HG03064 (cell line): Measurements from ENCODE around the gene VWA3B.
"Not testable (repeated sequence)": the region's sequence is repeated elsewhere in the genome, so short reads cannot be mapped to it uniquely, and the experiment has no call there.

Source experiments
- ATAC-seq: cut with Tn5 transposase; IDR thresholded peaks from one replicate; pipeline ENCODE4 v1.9.1; 2021; ENCODE audit warnings: low read depth; ENCODE audit not compliant: unreplicated experiment

Gene VWA3B

GRCh38 chr2:98086491-98087446 lies at the start of gene VWA3B:
Gene VWA3B, plus strand, starts transcription at chr2:98087167. Its CDS starts 5,926 bp downstream, at chr2:98093093.
- ATAC-seq: peak; percentile 82

GRCh38 chr2:98037206-98037605 lies 49.8 kb upstream of the VWA3B start:
- ATAC-seq: no peak

GRCh38 chr2:98037666-98038336 lies 49.2 kb upstream of the VWA3B start:
- ATAC-seq: no peak

- no peak for ATAC-seq
Measured at GRCh38 chr2:98039085-98039756, 47.7 kb upstream of the VWA3B start.

- no peak for ATAC-seq
Measured at GRCh38 chr2:98040331-98040939, 46.5 kb upstream of the VWA3B start.

- no peak for ATAC-seq
Measured at GRCh38 chr2:98043101-98043500, 43.9 kb upstream of the VWA3B start.

- not testable (repeated sequence) for ATAC-seq
Measured at GRCh38 chr2:98044730-98045129, 42.2 kb upstream of the VWA3B start.

- no peak for ATAC-seq
Measured at GRCh38 chr2:98050070-98050469, 36.9 kb upstream of the VWA3B start.

- ATAC-seq: no peak
Measured at GRCh38 chr2:98058191-98058975, 28.6 kb upstream of the VWA3B start.

GRCh38 chr2:98060277-98060676 lies 26.7 kb upstream of the VWA3B start:
- no peak for ATAC-seq

GRCh38 chr2:98063291-98063854 lies 23.6 kb upstream of the VWA3B start:
- no peak for ATAC-seq

- no peak for ATAC-seq
Measured at GRCh38 chr2:98065808-98066207, 21.2 kb upstream of the VWA3B start.

GRCh38 chr2:98067160-98067559 lies 19.8 kb upstream of the VWA3B start:
- no peak for ATAC-seq

- ATAC-seq: no peak
Measured at GRCh38 chr2:98070081-98070480, 16.9 kb upstream of the VWA3B start.

- no peak for ATAC-seq
Measured at GRCh38 chr2:98072442-98072841, 14.5 kb upstream of the VWA3B start.

- ATAC-seq: no peak
Measured at GRCh38 chr2:98078701-98079100, 8.3 kb upstream of the VWA3B start.

GRCh38 chr2:98084151-98084868 lies 2.7 kb upstream of the VWA3B start:
- ATAC-seq: no peak

GRCh38 chr2:98084869-98085238 lies 2.1 kb upstream of the VWA3B start:
- ATAC-seq: no peak

- no peak for ATAC-seq
Measured at GRCh38 chr2:98085649-98086048, 1.3 kb upstream of the VWA3B start.
